Type B pancreatic cell (in vitro differentiated cells): ENCODE data around the gene ADSL. TPM values are rescaled to one million over a fixed set of nuclear protein-coding genes. Genes with fewer than 3 reads are reported as not detected.
A peak's percentile ranks its signal among the peaks of the same experiment; 100 is the strongest.

Source experiments
- DNase-seq: peaks from one replicate; pipeline ENCODE4 v3.0.0; 2021; ENCODE audit warnings: mixed read lengths; ENCODE audit not compliant: unreplicated experiment; ENCODE audit errors: extremely low spot score
- H3K27ac Mint-ChIP-seq: 2 replicates; pipeline ENCODE4 v1.8.0; 2021; ENCODE audit warnings: mild to moderate bottlenecking, mixed read lengths
- H3K27me3 Mint-ChIP-seq: 2 replicates; pipeline ENCODE4 v1.8.0; 2021; ENCODE audit warnings: mixed read lengths
- H3K36me3 Mint-ChIP-seq: 2 replicates; pipeline ENCODE4 v1.8.0; 2021; ENCODE audit warnings: mixed read lengths
- H3K4me1 Mint-ChIP-seq: one replicate; pipeline ENCODE4 v1.8.0; 2021; ENCODE audit warnings: mixed read lengths; ENCODE audit not compliant: unreplicated experiment
- H3K4me3 Mint-ChIP-seq: 2 replicates; pipeline ENCODE4 v1.8.0; 2021; ENCODE audit warnings: mild to moderate bottlenecking, mixed read lengths
- H3K9me3 Mint-ChIP-seq: 2 replicates; pipeline ENCODE4 v1.8.0; 2021; ENCODE audit warnings: mixed read lengths
- CTCF ChIP-seq: fragments of 200-600 bp; sonication (generic); conservative IDR thresholded peaks from 2 replicates; pipeline ENCODE4 v1.5.0; 2021; ENCODE audit warnings: antibody characterized with exemption, mild to moderate bottlenecking
- total RNA-seq: library from RNA; stranded (reverse); gene quantifications from 2 replicates; pipeline ENCODE4 v1.2.1, GENCODE V29; 2021; ENCODE audit warnings: low replicate concordance

Gene ADSL
- total RNA-seq, 1 donor from 2014 or later: 82.8 TPM

GRCh38 chr22:40414838-40415505, 68.7 kb downstream of the ADSL start:
- H3K27ac Mint-ChIP-seq: peak overlapping the region; percentile 55
- no peak for TF ChIP-seq CTCF
- H3K36me3 Mint-ChIP-seq: peaks cover 18% of the 10 kb centered on the region
- DNase-seq: no peak
- H3K9me3 Mint-ChIP-seq: no peaks in the 10 kb centered on the region
- H3K4me3 Mint-ChIP-seq: no peak overlapping the region
- no peaks in the 10 kb centered on the region for H3K27me3 Mint-ChIP-seq
- peaks cover 7% of the 10 kb centered on the region for H3K4me1 Mint-ChIP-seq

GRCh38 chr22:40415531-40416266, 69.4 kb downstream of the ADSL start:
- no peak for DNase-seq
- H3K36me3 Mint-ChIP-seq: peaks cover 18% of the 10 kb centered on the region
- no peaks in the 10 kb centered on the region for H3K9me3 Mint-ChIP-seq
- peak overlapping the region; percentile 41 for H3K27ac Mint-ChIP-seq
- peaks cover 7% of the 10 kb centered on the region for H3K4me1 Mint-ChIP-seq
- TF ChIP-seq CTCF: no peak
- H3K27me3 Mint-ChIP-seq: no peaks in the 10 kb centered on the region
- no peak overlapping the region for H3K4me3 Mint-ChIP-seq

DNA sequence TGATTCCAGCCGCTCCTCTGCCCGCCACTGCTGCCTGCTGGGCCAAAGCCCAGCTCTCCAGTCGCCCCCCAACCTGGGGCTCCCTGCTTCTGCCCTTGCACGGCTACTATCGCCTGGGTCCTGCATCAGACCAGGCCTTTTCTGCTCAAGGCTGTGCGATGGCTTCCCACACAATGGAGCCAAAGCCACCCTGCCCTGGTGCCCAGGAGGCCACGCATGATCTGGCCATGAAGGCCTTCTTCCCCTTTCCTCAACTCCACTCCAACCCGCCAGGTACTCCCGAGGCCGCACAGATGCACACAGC, 69.9 kb downstream of the ADSL start:
- TF ChIP-seq CTCF: no peak
- H3K36me3 Mint-ChIP-seq: peaks cover 18% of the 10 kb centered on the region
- H3K27me3 Mint-ChIP-seq: no peaks in the 10 kb centered on the region
- H3K4me1 Mint-ChIP-seq: peaks cover 7% of the 10 kb centered on the region
- DNase-seq: no peak
- H3K27ac Mint-ChIP-seq: peak overlapping the region; percentile 41
- no peak overlapping the region for H3K4me3 Mint-ChIP-seq
- no peaks in the 10 kb centered on the region for H3K9me3 Mint-ChIP-seq

DNA sequence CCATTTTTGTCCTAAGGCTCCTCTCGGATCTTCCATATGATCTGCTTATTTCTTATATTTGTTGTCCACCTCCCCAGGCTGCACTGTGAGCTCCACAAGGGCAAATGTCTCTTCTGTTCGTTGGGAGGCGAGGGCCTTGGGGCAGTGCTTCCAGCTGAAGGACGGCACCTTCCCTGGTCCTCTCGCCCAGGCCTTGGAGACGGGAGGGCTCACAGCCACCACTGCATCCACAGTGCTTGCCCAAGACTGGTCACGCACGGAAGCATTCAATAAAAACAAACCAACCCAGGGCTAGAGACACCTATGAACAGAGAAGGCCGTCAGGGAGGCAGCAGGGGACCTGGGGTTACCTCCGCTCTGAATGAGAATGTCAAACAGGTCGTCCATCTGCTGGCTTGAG, 70.3 kb downstream of the ADSL start:
- H3K36me3 Mint-ChIP-seq: peaks cover 18% of the 10 kb centered on the region
- no peak for TF ChIP-seq CTCF

GRCh38 chr22:40417041-40417440, 70.7 kb downstream of the ADSL start:
- DNase-seq: no peak
- Mint-ChIP-seq H3K9me3 (no peaks in the 10 kb centered on the region), H3K4me3 (no peak overlapping the region), H3K4me1 (peaks cover 7% of the 10 kb centered on the region), H3K36me3 (peaks cover 18% of the 10 kb centered on the region), H3K27ac (no peak overlapping the region), H3K27me3 (no peaks in the 10 kb centered on the region)
- no peak for TF ChIP-seq CTCF

More for the DNA sequence above, 70.3 kb downstream of the ADSL start:
- Mint-ChIP-seq H3K27me3 (no peaks in the 10 kb centered on the region), H3K9me3 (no peaks in the 10 kb centered on the region), H3K27ac (no peak overlapping the region), H3K4me1 (peaks cover 7% of the 10 kb centered on the region), H3K4me3 (no peak overlapping the region)
- no peak for DNase-seq
